Suprapubic skin (tissue), 3 donors: Measurements from ENCODE around the gene ESD.

ENCODE experiments used
- CTCF ChIP-seq, 2 donors: fragments of 200-600 bp in 1 of 2; fragments of 450-650 bp in 1 of 2; sonication (generic) in 1 of 2; IDR thresholded peaks; one replicate each; pipeline ENCODE4 v1.5.1; 2016 to 2019; ENCODE audit warnings: antibody characterized with exemption in 2 of 2, mild to moderate bottlenecking in 1 of 2, moderate library complexity in 1 of 2
- POLR2AphosphoS5 ChIP-seq, 3 donors: sonication (generic); formaldehyde crosslinking; IDR thresholded peaks; one replicate each; pipeline ENCODE4 v1.6.1; 2017; ENCODE audit warnings: antibody characterized with exemption in 3 of 3

GRCh38 chr13:46834657-46835056 is 37.7 kb upstream of the ESD start:
- TF ChIP-seq POLR2AphosphoS5 (IDR thresholded peaks at IDR 0.05) (no peak), CTCF (IDR thresholded peaks at IDR 0.05) (no peak)
